ENCODE measurements around the gene WBP1L.

Gene WBP1L

GRCh38 chr10:102701272-102701671, 42.5 kb upstream of the WBP1L start:
- Histone ChIP-seq H2BK120ac (ENCODE audit: insufficient read depth, low read length, poor library complexity) (no peak overlapping the region), H3K23ac (ENCODE audit: low read length) (no peak overlapping the region), H3K14ac (ENCODE audit: low read length) (no peak overlapping the region), H3K27ac (ENCODE audit: low read depth, low read length) (no peak overlapping the region), H4K12ac (ENCODE audit: low read depth, low read length) (no peak overlapping the region), H3K36me3 (ENCODE audit: control insufficient read depth in 1 of 2, insufficient read depth in 2 of 2, low read length in 2 of 2) (peaks cover 2 to 8% of the 10 kb centered on the region in 2 experiments), H3K4me2 (ENCODE audit: low read length) (no peak overlapping the region), H3K79me1 (ENCODE audit: low read length) (no peaks in the 10 kb centered on the region), H3K4ac (ENCODE audit: low read depth, low read length) (no peak overlapping the region), H2BK12ac (ENCODE audit: low read length) (no peak overlapping the region), H3K27me3 (ENCODE audit: insufficient read depth, low read length) (no peaks in the 10 kb centered on the region), H3K9me3 (ENCODE audit: insufficient read depth, low read depth, low read length) (no peaks in the 10 kb centered on the region), H3K18ac (ENCODE audit: low read length) (no peak overlapping the region), H2BK5ac (ENCODE audit: low read depth, low read length, poor library complexity) (no peak overlapping the region), H4K8ac (ENCODE audit: low read depth, low read length) (no peak overlapping the region), H3K79me2 (ENCODE audit: control insufficient read depth, insufficient read depth, low read length, poor library complexity) (no peaks in the 10 kb centered on the region), H2AK5ac (ENCODE audit: low read length) (no peak overlapping the region), H2AFZ (ENCODE audit: insufficient read depth, low read length, poor library complexity) (no peak overlapping the region), H4K91ac (ENCODE audit: low read depth, low read length) (no peak overlapping the region), H3K4me1 (ENCODE audit: control insufficient read depth in 1 of 2, insufficient read depth in 2 of 2, low read length in 2 of 2) (no peaks in the 10 kb centered on the region), H3K4me3 (ENCODE audit: low read depth, low read length) (no peak overlapping the region), H3K9ac (ENCODE audit: low read length) (peak overlapping the region; percentile 45)
- WGBS (ENCODE audit: extremely low coverage, insufficient coverage, insufficient read length): no CpG with 5 or more reads among the region's 3 CpGs
- DNase-seq: no peak

GRCh38 chr10:102701796-102702195, 42.0 kb upstream of the WBP1L start:
- H3K4me1 ChIP-seq (ENCODE audit: control insufficient read depth in 1 of 2, insufficient read depth in 2 of 2, low read length in 2 of 2): no peaks in the 10 kb centered on the region
- no peak overlapping the region for H2BK5ac ChIP-seq (ENCODE audit: low read depth, low read length, poor library complexity)
- no peak overlapping the region for H3K4ac ChIP-seq (ENCODE audit: low read depth, low read length)
- no peak overlapping the region for H3K4me2 ChIP-seq (ENCODE audit: low read length)
- no peak overlapping the region for H2AFZ ChIP-seq (ENCODE audit: insufficient read depth, low read length, poor library complexity)
- no CpG with 5 or more reads among the region's 3 CpGs for WGBS (ENCODE audit: extremely low coverage, insufficient coverage, insufficient read length)
- no peak overlapping the region for H2AK5ac ChIP-seq (ENCODE audit: low read length)
- no peak for DNase-seq
- peaks cover 2 to 4% of the 10 kb centered on the region in 2 experiments for H3K36me3 ChIP-seq (ENCODE audit: control insufficient read depth in 1 of 2, insufficient read depth in 2 of 2, low read length in 2 of 2)
- H3K9ac ChIP-seq (ENCODE audit: low read length): no peak overlapping the region
- H3K79me2 ChIP-seq (ENCODE audit: control insufficient read depth, insufficient read depth, low read length, poor library complexity): no peaks in the 10 kb centered on the region
- H3K79me1 ChIP-seq (ENCODE audit: low read length): no peaks in the 10 kb centered on the region
- H3K27ac ChIP-seq (ENCODE audit: low read depth, low read length): no peak overlapping the region
- no peaks in the 10 kb centered on the region for H3K27me3 ChIP-seq (ENCODE audit: insufficient read depth, low read length)
- H4K12ac ChIP-seq (ENCODE audit: low read depth, low read length): no peak overlapping the region
- no peak overlapping the region for H4K91ac ChIP-seq (ENCODE audit: low read depth, low read length)
- no peak overlapping the region for H3K14ac ChIP-seq (ENCODE audit: low read length)
- H3K18ac ChIP-seq (ENCODE audit: low read length): no peak overlapping the region
- H2BK120ac ChIP-seq (ENCODE audit: insufficient read depth, low read length, poor library complexity): no peak overlapping the region
- no peak overlapping the region for H4K8ac ChIP-seq (ENCODE audit: low read depth, low read length)
- no peak overlapping the region for H3K4me3 ChIP-seq (ENCODE audit: low read depth, low read length)
- H3K23ac ChIP-seq (ENCODE audit: low read length): no peak overlapping the region
- no peak overlapping the region for H2BK12ac ChIP-seq (ENCODE audit: low read length)
- no peaks in the 10 kb centered on the region for H3K9me3 ChIP-seq (ENCODE audit: insufficient read depth, low read depth, low read length)

GRCh38 chr10:102702742-102703141, 41.0 kb upstream of the WBP1L start:
- DNase-seq: no peak
- no peaks in the 10 kb centered on the region for H3K79me2 ChIP-seq (ENCODE audit: control insufficient read depth, insufficient read depth, low read length, poor library complexity)
- H3K4me2 ChIP-seq (ENCODE audit: low read length): no peak overlapping the region

GRCh38 chr10:102704915-102705314, 38.8 kb upstream of the WBP1L start:
- Histone ChIP-seq H3K4ac (ENCODE audit: low read depth, low read length) (no peak overlapping the region), H2BK12ac (ENCODE audit: low read length) (no peak overlapping the region), H3K14ac (ENCODE audit: low read length) (no peak overlapping the region), H3K4me2 (ENCODE audit: low read length) (no peak overlapping the region), H3K4me3 (ENCODE audit: low read depth, low read length) (no peak overlapping the region), H2BK5ac (ENCODE audit: low read depth, low read length, poor library complexity) (no peak overlapping the region), H3K4me1 (ENCODE audit: control insufficient read depth in 1 of 2, insufficient read depth in 2 of 2, low read length in 2 of 2) (no peaks in the 10 kb centered on the region), H4K12ac (ENCODE audit: low read depth, low read length) (no peak overlapping the region), H2BK120ac (ENCODE audit: insufficient read depth, low read length, poor library complexity) (no peak overlapping the region), H3K27ac (ENCODE audit: low read depth, low read length) (no peak overlapping the region), H3K79me1 (ENCODE audit: low read length) (no peaks in the 10 kb centered on the region), H3K27me3 (ENCODE audit: insufficient read depth, low read length) (no peaks in the 10 kb centered on the region), H3K9ac (ENCODE audit: low read length) (no peak overlapping the region), H3K18ac (ENCODE audit: low read length) (no peak overlapping the region), H4K91ac (ENCODE audit: low read depth, low read length) (no peak overlapping the region), H3K79me2 (ENCODE audit: control insufficient read depth, insufficient read depth, low read length, poor library complexity) (no peaks in the 10 kb centered on the region), H3K23ac (ENCODE audit: low read length) (no peak overlapping the region), H4K8ac (ENCODE audit: low read depth, low read length) (no peak overlapping the region), H3K9me3 (ENCODE audit: insufficient read depth, low read depth, low read length) (no peaks in the 10 kb centered on the region), H2AFZ (ENCODE audit: insufficient read depth, low read length, poor library complexity) (no peak overlapping the region), H3K36me3 (ENCODE audit: control insufficient read depth in 1 of 2, insufficient read depth in 2 of 2, low read length in 2 of 2) (peaks cover 2 to 4% of the 10 kb centered on the region in 2 experiments), H2AK5ac (ENCODE audit: low read length) (no peak overlapping the region)
- no CpG with 5 or more reads among the region's 6 CpGs for WGBS (ENCODE audit: extremely low coverage, insufficient coverage, insufficient read length)
- DNase-seq: peak in 1 of 2 donors; percentile 26

More at GRCh38 chr10:102702742-102703141, 41.0 kb upstream of the WBP1L start:
- no peak overlapping the region for H3K18ac ChIP-seq (ENCODE audit: low read length)
- H2BK5ac ChIP-seq (ENCODE audit: low read depth, low read length, poor library complexity): no peak overlapping the region
- no peak overlapping the region for H3K27ac ChIP-seq (ENCODE audit: low read depth, low read length)
- H2BK12ac ChIP-seq (ENCODE audit: low read length): no peak overlapping the region
- H3K23ac ChIP-seq (ENCODE audit: low read length): no peak overlapping the region
- peaks cover 2 to 4% of the 10 kb centered on the region in 2 experiments for H3K36me3 ChIP-seq (ENCODE audit: control insufficient read depth in 1 of 2, insufficient read depth in 2 of 2, low read length in 2 of 2)
- no peak overlapping the region for H3K4me3 ChIP-seq (ENCODE audit: low read depth, low read length)
- no CpG with 5 or more reads among the region's 2 CpGs for WGBS (ENCODE audit: extremely low coverage, insufficient coverage, insufficient read length)
- no peak overlapping the region for H2AFZ ChIP-seq (ENCODE audit: insufficient read depth, low read length, poor library complexity)
- no peak overlapping the region for H4K91ac ChIP-seq (ENCODE audit: low read depth, low read length)
- H3K4me1 ChIP-seq (ENCODE audit: control insufficient read depth in 1 of 2, insufficient read depth in 2 of 2, low read length in 2 of 2): no peaks in the 10 kb centered on the region
- H3K79me1 ChIP-seq (ENCODE audit: low read length): no peaks in the 10 kb centered on the region
- no peak overlapping the region for H2BK120ac ChIP-seq (ENCODE audit: insufficient read depth, low read length, poor library complexity)
- no peak overlapping the region for H3K9ac ChIP-seq (ENCODE audit: low read length)
- H3K4ac ChIP-seq (ENCODE audit: low read depth, low read length): no peak overlapping the region
- no peaks in the 10 kb centered on the region for H3K27me3 ChIP-seq (ENCODE audit: insufficient read depth, low read length)
- no peak overlapping the region for H3K14ac ChIP-seq (ENCODE audit: low read length)
- H3K9me3 ChIP-seq (ENCODE audit: insufficient read depth, low read depth, low read length): no peaks in the 10 kb centered on the region
- H4K8ac ChIP-seq (ENCODE audit: low read depth, low read length): no peak overlapping the region
- H2AK5ac ChIP-seq (ENCODE audit: low read length): no peak overlapping the region
- H4K12ac ChIP-seq (ENCODE audit: low read depth, low read length): no peak overlapping the region
